ENCODE data around the gene ELFN1. TPM values are rescaled to one million over a fixed set of nuclear protein-coding genes. Genes with fewer than 3 reads are reported as not detected.

Gene ELFN1
- polyA plus RNA-seq, 1 of the 3 experiments (the other 2 are of a cell fraction), result 0.05 TPM

- TF ChIP-seq ZBTB33 (IDR thresholded peaks at IDR 0.05; ENCODE audit: borderline replicate concordance, low read depth), result no peak
- TF ChIP-seq RAD21 (IDR thresholded peaks at IDR 0.05; ENCODE audit: low read length), result no peak
Observed at GRCh38 chr7:1736830-1737229, 66.8 kb downstream of the ELFN1 start (continued).

- no peak overlapping the region for H3K4me2 ChIP-seq
- WGBS (ENCODE audit: low lambda C conversion rate), result 65% methylated on average over 10 of the region's 10 CpGs
- TF ChIP-seq POLR2AphosphoS5 (IDR thresholded peaks at IDR 0.05; ENCODE audit: low read depth, low read length) (no peak), RAD21 (IDR thresholded peaks at IDR 0.05; ENCODE audit: low read length) (no peak), MEF2A (IDR thresholded peaks at IDR 0.05; ENCODE audit: borderline replicate concordance, low read depth) (no peak), MAX (IDR thresholded peaks at IDR 0.05; ENCODE audit: low read depth) (no peak)
- no peaks in the 10 kb centered on the region for H3K36me3 ChIP-seq (replicated peaks in 1 of 2; ENCODE audit: control insufficient read depth in 1 of 2, insufficient read depth in 2 of 2, low read length in 1 of 2)
- peaks cover 0 to 37% of the 10 kb centered on the region in 2 experiments; a peak in 1 of 4 replicates for H3K4me1 ChIP-seq (ENCODE audit: control insufficient read depth in 1 of 2, insufficient read depth in 2 of 2, low read depth in 1 of 2, low read length in 1 of 2)
- DNase-seq, result no peak
- no peak overlapping the region for H3K27ac ChIP-seq (ENCODE audit: low read depth in 2 of 2, low read length in 1 of 2)
- H3F3A ChIP-seq (replicated peaks; ENCODE audit: insufficient read depth), result no peaks in the 10 kb centered on the region
- H3K27me3 ChIP-seq (ENCODE audit: insufficient read depth), result peaks cover 31% of the 10 kb centered on the region
- CTCF ChIA-PET, result interaction anchor here (0.8 to 1.2 kb wide), 2 partner anchors 16 to 30 kb away, joined by 3 read pairs; no protein-coding TSS in a partner anchor
- H3K79me2 ChIP-seq (ENCODE audit: insufficient read depth), result no peaks in the 10 kb centered on the region
- no peak overlapping the region for H2AFZ ChIP-seq (ENCODE audit: low read depth)
- POLR2A ChIA-PET, result no interaction called here
- no peak overlapping the region for H3K4me3 ChIP-seq (ENCODE audit: low read depth in 2 of 2, low read length in 1 of 2)
- H3K9me2 ChIP-seq, result no peaks in the 10 kb centered on the region
- H3K9me3 ChIP-seq, result no peaks in the 10 kb centered on the region
- H3K9ac ChIP-seq, result no peak overlapping the region
- H4K20me1 ChIP-seq (ENCODE audit: insufficient read depth), result no peaks in the 10 kb centered on the region
Observed at GRCh38 chr7:1737523-1737922, 67.4 kb downstream of the ELFN1 start.

- peaks cover 0 to 39% of the 10 kb centered on the region in 2 experiments; a peak in 1 of 4 replicates for H3K4me1 ChIP-seq (ENCODE audit: control insufficient read depth in 1 of 2, insufficient read depth in 2 of 2, low read depth in 1 of 2, low read length in 1 of 2)
- DNase-seq, result no peak
- no peaks in the 10 kb centered on the region for H3K79me2 ChIP-seq (ENCODE audit: insufficient read depth)
- ChIA-PET POLR2A (no interaction called here), CTCF (interaction anchor here (0.6 to 1.2 kb wide), 4 partner anchors 16 to 458 kb away, joined by 3 read pairs; no protein-coding TSS in a partner anchor)
- H3K4me3 ChIP-seq (ENCODE audit: low read depth in 2 of 2, low read length in 1 of 2), result no peak overlapping the region
- H3K9me2 ChIP-seq, result no peaks in the 10 kb centered on the region
- H3K27me3 ChIP-seq (ENCODE audit: insufficient read depth), result peaks cover 36% of the 10 kb centered on the region
- 61% methylated on average over 4 of the region's 20 CpGs for WGBS (ENCODE audit: low lambda C conversion rate)
- H2AFZ ChIP-seq (ENCODE audit: low read depth), result no peak overlapping the region
- H3K27ac ChIP-seq (ENCODE audit: low read depth in 2 of 2, low read length in 1 of 2), result no peak overlapping the region
- H3K36me3 ChIP-seq (replicated peaks in 1 of 2; ENCODE audit: control insufficient read depth in 1 of 2, insufficient read depth in 2 of 2, low read length in 1 of 2), result no peaks in the 10 kb centered on the region
- TF ChIP-seq USF2 (IDR thresholded peaks at IDR 0.05; ENCODE audit: borderline replicate concordance, low read depth, low read length) (no peak), PBX3 (IDR thresholded peaks at IDR 0.05) (no peak), EP300 (IDR thresholded peaks at IDR 0.05; ENCODE audit: borderline replicate concordance in 1 of 2, low read depth in 1 of 2, low read length in 1 of 2) (no peak), YY1 (IDR thresholded peaks at IDR 0.05; ENCODE audit: low read depth) (no peak), JUND (IDR thresholded peaks at IDR 0.05) (no peak), RAD21 (IDR thresholded peaks at IDR 0.05; ENCODE audit: low read length) (no peak), TAF1 (IDR thresholded peaks at IDR 0.05; ENCODE audit: borderline replicate concordance, low read depth, low read length) (no peak), CTCF (IDR thresholded peaks at IDR 0.05) (no peak)
- no peaks in the 10 kb centered on the region for H3F3A ChIP-seq (replicated peaks; ENCODE audit: insufficient read depth)
- no peak overlapping the region for H3K4me2 ChIP-seq
- H4K20me1 ChIP-seq (ENCODE audit: insufficient read depth), result no peaks in the 10 kb centered on the region
- no peaks in the 10 kb centered on the region for H3K9me3 ChIP-seq
- no peak overlapping the region for H3K9ac ChIP-seq
Observed at GRCh38 chr7:1737956-1738355, 67.9 kb downstream of the ELFN1 start.
